ENCODE measurements around the gene CEP97.

The CEP97 gene

DNA sequence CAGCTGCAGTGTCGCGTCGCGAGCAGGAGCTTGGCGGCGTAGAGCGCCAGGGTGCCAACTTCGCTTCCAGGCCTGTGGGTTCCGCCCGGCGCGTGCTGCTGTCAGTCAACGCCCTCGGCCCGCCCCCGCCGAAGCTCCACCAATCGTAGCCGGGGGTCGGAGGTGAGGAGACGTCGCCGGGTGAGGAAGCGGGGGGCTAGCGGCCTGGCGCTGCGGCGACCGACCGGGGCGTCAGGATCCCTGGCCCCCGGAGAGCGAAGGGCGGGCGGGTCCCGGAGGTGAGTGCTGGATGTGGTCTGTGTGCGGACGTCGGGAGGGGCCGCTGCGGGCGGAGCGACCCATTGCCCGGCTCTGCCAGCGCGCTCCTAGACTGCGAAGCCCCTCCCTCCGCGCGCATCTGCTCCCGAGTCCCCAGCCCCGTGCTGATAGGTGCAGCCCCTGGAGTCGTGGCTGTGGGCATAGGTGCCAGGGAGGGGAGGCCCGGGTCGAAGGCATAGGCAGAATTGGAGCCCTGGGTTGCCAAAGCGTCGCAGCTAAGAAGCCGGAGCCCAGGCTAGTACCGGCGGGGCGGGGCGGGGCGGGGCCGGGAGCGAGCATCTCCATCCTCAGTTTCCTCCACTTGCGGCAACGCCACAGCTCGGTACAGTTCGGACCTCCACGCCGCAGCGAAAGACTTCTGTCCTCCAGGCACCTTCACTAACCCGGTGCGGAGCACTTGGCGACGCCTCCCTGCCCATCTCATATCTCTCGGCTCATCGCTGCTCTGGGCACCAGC lies 54.8 kb downstream of the CEP97 start, which contains the start of gene NXPE3 (continued):
- TF ChIP-seq, protein P1, sequence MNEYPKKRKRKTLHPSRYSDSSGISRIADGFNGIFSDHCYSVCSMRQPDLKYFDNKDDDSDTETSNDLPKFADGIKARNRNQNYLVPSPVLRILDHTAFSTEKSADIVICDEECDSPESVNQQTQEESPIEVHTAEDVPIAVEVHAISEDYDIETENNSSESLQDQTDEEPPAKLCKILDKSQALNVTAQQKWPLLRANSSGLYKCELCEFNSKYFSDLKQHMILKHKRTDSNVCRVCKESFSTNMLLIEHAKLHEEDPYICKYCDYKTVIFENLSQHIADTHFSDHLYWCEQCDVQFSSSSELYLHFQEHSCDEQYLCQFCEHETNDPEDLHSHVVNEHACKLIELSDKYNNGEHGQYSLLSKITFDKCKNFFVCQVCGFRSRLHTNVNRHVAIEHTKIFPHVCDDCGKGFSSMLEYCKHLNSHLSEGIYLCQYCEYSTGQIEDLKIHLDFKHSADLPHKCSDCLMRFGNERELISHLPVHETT (tag by site-specific recombination; IDR thresholded peaks at IDR 0.05): no peak
- TF ChIP-seq ZNF555 (tag by site-specific recombination; conservative IDR thresholded peaks at IDR 0.05): no peak
- TF ChIP-seq YY2 (tag by site-specific recombination; IDR thresholded peaks at IDR 0.05): no peak
- no peak for TF ChIP-seq ZNF558 (tag by site-specific recombination; IDR thresholded peaks at IDR 0.05)
- TF ChIP-seq ZNF423 (tag by site-specific recombination; IDR thresholded peaks at IDR 0.05): 0 out of 2 replicates have a peak, but pooled peaks have one; percentile 8
- no peak for TF ChIP-seq ZNF121 (tag by site-specific recombination; IDR thresholded peaks at IDR 0.05)
- no peak for TF ChIP-seq ZNF324 (tag by site-specific recombination; IDR thresholded peaks at IDR 0.05)
- TF ChIP-seq, protein P2, sequence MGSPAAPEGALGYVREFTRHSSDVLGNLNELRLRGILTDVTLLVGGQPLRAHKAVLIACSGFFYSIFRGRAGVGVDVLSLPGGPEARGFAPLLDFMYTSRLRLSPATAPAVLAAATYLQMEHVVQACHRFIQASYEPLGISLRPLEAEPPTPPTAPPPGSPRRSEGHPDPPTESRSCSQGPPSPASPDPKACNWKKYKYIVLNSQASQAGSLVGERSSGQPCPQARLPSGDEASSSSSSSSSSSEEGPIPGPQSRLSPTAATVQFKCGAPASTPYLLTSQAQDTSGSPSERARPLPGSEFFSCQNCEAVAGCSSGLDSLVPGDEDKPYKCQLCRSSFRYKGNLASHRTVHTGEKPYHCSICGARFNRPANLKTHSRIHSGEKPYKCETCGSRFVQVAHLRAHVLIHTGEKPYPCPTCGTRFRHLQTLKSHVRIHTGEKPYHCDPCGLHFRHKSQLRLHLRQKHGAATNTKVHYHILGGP (tag by site-specific recombination; IDR thresholded peaks at IDR 0.05): no peak
- no peak for TF ChIP-seq ZNF792 (tag by site-specific recombination; IDR thresholded peaks at IDR 0.05)
- TF ChIP-seq ZBTB1 (tag by site-specific recombination; IDR thresholded peaks at IDR 0.05): no peak
- peak; percentile 61; the same call in 1 of the 2 replicates for TF ChIP-seq ZNF561 (tag by site-specific recombination; IDR thresholded peaks at IDR 0.05; ENCODE audit: borderline replicate concordance)
- TF ChIP-seq, protein P3, sequence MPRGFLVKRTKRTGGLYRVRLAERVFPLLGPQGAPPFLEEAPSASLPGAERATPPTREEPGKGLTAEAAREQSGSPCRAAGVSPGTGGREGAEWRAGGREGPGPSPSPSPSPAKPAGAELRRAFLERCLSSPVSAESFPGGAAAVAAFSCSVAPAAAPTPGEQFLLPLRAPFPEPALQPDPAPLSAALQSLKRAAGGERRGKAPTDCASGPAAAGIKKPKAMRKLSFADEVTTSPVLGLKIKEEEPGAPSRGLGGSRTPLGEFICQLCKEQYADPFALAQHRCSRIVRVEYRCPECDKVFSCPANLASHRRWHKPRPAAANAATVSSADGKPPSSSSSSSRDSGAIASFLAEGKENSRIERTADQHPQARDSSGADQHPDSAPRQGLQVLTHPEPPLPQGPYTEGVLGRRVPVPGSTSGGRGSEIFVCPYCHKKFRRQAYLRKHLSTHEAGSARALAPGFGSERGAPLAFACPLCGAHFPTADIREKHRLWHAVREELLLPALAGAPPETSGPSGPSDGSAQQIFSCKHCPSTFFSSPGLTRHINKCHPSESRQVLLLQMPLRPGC (tag by site-specific recombination; IDR thresholded peaks at IDR 0.05): no peak
- TF ChIP-seq KLF1 (tag by site-specific recombination; IDR thresholded peaks at IDR 0.05): peak; percentile 38; the same call in 1 of the 2 replicates
- TF ChIP-seq, protein P4, sequence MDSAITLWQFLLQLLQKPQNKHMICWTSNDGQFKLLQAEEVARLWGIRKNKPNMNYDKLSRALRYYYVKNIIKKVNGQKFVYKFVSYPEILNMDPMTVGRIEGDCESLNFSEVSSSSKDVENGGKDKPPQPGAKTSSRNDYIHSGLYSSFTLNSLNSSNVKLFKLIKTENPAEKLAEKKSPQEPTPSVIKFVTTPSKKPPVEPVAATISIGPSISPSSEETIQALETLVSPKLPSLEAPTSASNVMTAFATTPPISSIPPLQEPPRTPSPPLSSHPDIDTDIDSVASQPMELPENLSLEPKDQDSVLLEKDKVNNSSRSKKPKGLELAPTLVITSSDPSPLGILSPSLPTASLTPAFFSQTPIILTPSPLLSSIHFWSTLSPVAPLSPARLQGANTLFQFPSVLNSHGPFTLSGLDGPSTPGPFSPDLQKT (IDR thresholded peaks at IDR 0.05; ENCODE audit: borderline replicate concordance, low read depth, low read length): no peak
- no peak for TF ChIP-seq ZNF544 (tag by site-specific recombination; IDR thresholded peaks at IDR 0.05)
- no peak for TF ChIP-seq ZNF133 (tag by site-specific recombination; IDR thresholded peaks at IDR 0.05)
- no peak for TF ChIP-seq ZNF76 (tag by site-specific recombination; IDR thresholded peaks at IDR 0.05; ENCODE audit: borderline replicate concordance, low read depth)
- TF ChIP-seq, protein P5, sequence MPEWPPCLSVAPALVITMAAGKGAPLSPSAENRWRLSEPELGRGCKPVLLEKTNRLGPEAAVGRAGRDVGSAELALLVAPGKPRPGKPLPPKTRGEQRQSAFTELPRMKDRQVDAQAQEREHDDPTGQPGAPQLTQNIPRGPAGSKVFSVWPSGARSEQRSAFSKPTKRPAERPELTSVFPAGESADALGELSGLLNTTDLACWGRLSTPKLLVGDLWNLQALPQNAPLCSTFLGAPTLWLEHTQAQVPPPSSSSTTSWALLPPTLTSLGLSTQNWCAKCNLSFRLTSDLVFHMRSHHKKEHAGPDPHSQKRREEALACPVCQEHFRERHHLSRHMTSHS (tag by site-specific recombination; IDR thresholded peaks at IDR 0.05): no peak
- no peak for TF ChIP-seq KLF7 (tag by site-specific recombination; IDR thresholded peaks at IDR 0.05; ENCODE audit: borderline replicate concordance)
- TF ChIP-seq, protein P6, sequence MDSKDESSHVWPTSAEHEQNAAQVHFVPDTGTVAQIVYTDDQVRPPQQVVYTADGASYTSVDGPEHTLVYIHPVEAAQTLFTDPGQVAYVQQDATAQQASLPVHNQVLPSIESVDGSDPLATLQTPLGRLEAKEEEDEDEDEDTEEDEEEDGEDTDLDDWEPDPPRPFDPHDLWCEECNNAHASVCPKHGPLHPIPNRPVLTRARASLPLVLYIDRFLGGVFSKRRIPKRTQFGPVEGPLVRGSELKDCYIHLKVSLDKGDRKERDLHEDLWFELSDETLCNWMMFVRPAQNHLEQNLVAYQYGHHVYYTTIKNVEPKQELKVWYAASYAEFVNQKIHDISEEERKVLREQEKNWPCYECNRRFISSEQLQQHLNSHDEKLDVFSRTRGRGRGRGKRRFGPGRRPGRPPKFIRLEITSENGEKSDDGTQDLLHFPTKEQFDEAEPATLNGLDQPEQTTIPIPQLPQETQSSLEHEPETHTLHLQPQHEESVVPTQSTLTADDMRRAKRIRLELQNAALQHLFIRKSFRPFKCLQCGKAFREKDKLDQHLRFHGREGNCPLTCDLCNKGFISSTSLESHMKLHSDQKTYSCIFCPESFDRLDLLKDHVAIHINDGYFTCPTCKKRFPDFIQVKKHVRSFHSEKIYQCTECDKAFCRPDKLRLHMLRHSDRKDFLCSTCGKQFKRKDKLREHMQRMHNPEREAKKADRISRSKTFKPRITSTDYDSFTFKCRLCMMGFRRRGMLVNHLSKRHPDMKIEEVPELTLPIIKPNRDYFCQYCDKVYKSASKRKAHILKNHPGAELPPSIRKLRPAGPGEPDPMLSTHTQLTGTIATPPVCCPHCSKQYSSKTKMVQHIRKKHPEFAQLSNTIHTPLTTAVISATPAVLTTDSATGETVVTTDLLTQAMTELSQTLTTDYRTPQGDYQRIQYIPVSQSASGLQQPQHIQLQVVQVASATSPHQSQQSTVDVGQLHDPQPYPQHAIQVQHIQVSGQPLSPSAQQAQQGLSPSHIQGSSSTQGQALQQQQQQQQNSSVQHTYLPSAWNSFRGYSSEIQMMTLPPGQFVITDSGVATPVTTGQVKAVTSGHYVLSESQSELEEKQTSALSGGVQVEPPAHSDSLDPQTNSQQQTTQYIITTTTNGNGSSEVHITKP (tag by site-specific recombination; IDR thresholded peaks at IDR 0.05): peak; percentile 72
- TF ChIP-seq ZNF791 (tag by site-specific recombination; IDR thresholded peaks at IDR 0.05): no peak
- TF ChIP-seq ZFHX2 (tag by site-specific recombination; conservative IDR thresholded peaks at IDR 0.05): peak; percentile 83
- TF ChIP-seq ZNF155 (tag by site-specific recombination; IDR thresholded peaks at IDR 0.05): no peak
- TF ChIP-seq, protein P7, sequence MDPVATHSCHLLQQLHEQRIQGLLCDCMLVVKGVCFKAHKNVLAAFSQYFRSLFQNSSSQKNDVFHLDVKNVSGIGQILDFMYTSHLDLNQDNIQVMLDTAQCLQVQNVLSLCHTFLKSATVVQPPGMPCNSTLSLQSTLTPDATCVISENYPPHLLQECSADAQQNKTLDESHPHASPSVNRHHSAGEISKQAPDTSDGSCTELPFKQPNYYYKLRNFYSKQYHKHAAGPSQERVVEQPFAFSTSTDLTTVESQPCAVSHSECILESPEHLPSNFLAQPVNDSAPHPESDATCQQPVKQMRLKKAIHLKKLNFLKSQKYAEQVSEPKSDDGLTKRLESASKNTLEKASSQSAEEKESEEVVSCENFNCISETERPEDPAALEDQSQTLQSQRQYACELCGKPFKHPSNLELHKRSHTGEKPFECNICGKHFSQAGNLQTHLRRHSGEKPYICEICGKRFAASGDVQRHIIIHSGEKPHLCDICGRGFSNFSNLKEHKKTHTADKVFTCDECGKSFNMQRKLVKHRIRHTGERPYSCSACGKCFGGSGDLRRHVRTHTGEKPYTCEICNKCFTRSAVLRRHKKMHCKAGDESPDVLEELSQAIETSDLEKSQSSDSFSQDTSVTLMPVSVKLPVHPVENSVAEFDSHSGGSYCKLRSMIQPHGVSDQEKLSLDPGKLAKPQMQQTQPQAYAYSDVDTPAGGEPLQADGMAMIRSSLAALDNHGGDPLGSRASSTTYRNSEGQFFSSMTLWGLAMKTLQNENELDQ (tag by site-specific recombination; IDR thresholded peaks at IDR 0.05; ENCODE audit: low read depth): no peak
- no peak for TF ChIP-seq ZNF670 (tag by site-specific recombination; IDR thresholded peaks at IDR 0.05; ENCODE audit: low read depth)
- no peak for TF ChIP-seq ZNF214 (tag by site-specific recombination; IDR thresholded peaks at IDR 0.05; ENCODE audit: borderline replicate concordance)
- no peak for TF ChIP-seq ZNF2 (tag by site-specific recombination; IDR thresholded peaks at IDR 0.05)

Data from HEK293 (cell line).